Parathyroid adenoma (tissue), 2 donors: Measurements from ENCODE around the gene BHLHE40.

Experiments used
- H2AFZ ChIP-seq: fragments of 300-600 bp; sonication (generic); one replicate; pipeline ENCODE4 v1.7.0; 2017; ENCODE audit warnings: antibody characterized with exemption, mild to moderate bottlenecking
- H3K27ac ChIP-seq: fragments of 300-600 bp; sonication (generic); one replicate; pipeline ENCODE4 v1.7.0; 2017
- H3K27me3 ChIP-seq: fragments of 300-600 bp; sonication (generic); one replicate; pipeline ENCODE4 v1.7.0; 2017; ENCODE audit warnings: low read length; ENCODE audit not compliant: control insufficient read depth, insufficient read depth
- H3K36me3 ChIP-seq: fragments of 300-600 bp; sonication (generic); one replicate; pipeline ENCODE4 v1.7.0; 2017; ENCODE audit warnings: low read length; ENCODE audit not compliant: control insufficient read depth, insufficient read depth
- H3K4me1 ChIP-seq: fragments of 300-600 bp; sonication (generic); one replicate; pipeline ENCODE4 v1.7.0; 2017; ENCODE audit warnings: control low read depth
- H3K4me2 ChIP-seq: fragments of 300-600 bp; sonication (generic); one replicate; pipeline ENCODE4 v1.7.0; 2017; ENCODE audit warnings: low read length
- H3K4me3 ChIP-seq: fragments of 300-600 bp; sonication (generic); one replicate; pipeline ENCODE4 v1.7.0; 2017; ENCODE audit warnings: low read depth, low read length
- H3K79me2 ChIP-seq: fragments of 300-600 bp; sonication (generic); one replicate; pipeline ENCODE4 v1.7.0; 2017; ENCODE audit warnings: control low read depth
- H3K9ac ChIP-seq: fragments of 300-600 bp; sonication (generic); one replicate; pipeline ENCODE4 v1.7.0; 2017; ENCODE audit warnings: mild to moderate bottlenecking
- H3K9me3 ChIP-seq: fragments of 300-600 bp; sonication (generic); one replicate; pipeline ENCODE4 v1.7.0; 2017; ENCODE audit warnings: low read length; ENCODE audit not compliant: control insufficient read depth
- CTCF ChIP-seq: fragments of 300-600 bp; sonication (generic); IDR thresholded peaks from one replicate; pipeline ENCODE4 v1.7.0; 2017; ENCODE audit warnings: antibody characterized with exemption, mild to moderate bottlenecking
- donor health status: primary hyperparathyroidism.

Gene BHLHE40

GRCh38 chr3:5021116-5022092, 42.2 kb downstream of the BHLHE40 start:
- H3K27ac ChIP-seq: no peak overlapping the region
- no peak overlapping the region for H3K9ac ChIP-seq
- no peak for TF ChIP-seq CTCF

GRCh38 chr3:5022187-5022965, 43.1 kb downstream of the BHLHE40 start:
- H2AFZ ChIP-seq: no peak overlapping the region
- no peaks in the 10 kb centered on the region for H3K9me3 ChIP-seq
- no peaks in the 10 kb centered on the region for H3K27me3 ChIP-seq
- no peak overlapping the region for H3K27ac ChIP-seq
- H3K4me1 ChIP-seq: no peaks in the 10 kb centered on the region
- H3K9ac ChIP-seq: no peak overlapping the region
- no peaks in the 10 kb centered on the region for H3K36me3 ChIP-seq
- H3K4me2 ChIP-seq: no peak overlapping the region
- no peak overlapping the region for H3K4me3 ChIP-seq
- no peaks in the 10 kb centered on the region for H3K79me2 ChIP-seq
- TF ChIP-seq CTCF: no peak

More at GRCh38 chr3:5021116-5022092, 42.2 kb downstream of the BHLHE40 start:
- H3K36me3 ChIP-seq: no peaks in the 10 kb centered on the region
- no peaks in the 10 kb centered on the region for H3K27me3 ChIP-seq
- no peaks in the 10 kb centered on the region for H3K79me2 ChIP-seq
- H2AFZ ChIP-seq: no peak overlapping the region
- H3K9me3 ChIP-seq: no peaks in the 10 kb centered on the region
- H3K4me1 ChIP-seq: peaks cover 4% of the 10 kb centered on the region
- H3K4me3 ChIP-seq: no peak overlapping the region
- no peak overlapping the region for H3K4me2 ChIP-seq

- no peaks in the 10 kb centered on the region for H3K4me1 ChIP-seq
- H3K9me3 ChIP-seq: no peaks in the 10 kb centered on the region
- no peak overlapping the region for H2AFZ ChIP-seq
- no peak overlapping the region for H3K27ac ChIP-seq
- no peak overlapping the region for H3K4me2 ChIP-seq
- no peaks in the 10 kb centered on the region for H3K79me2 ChIP-seq
- H3K36me3 ChIP-seq: no peaks in the 10 kb centered on the region
- no peak for TF ChIP-seq CTCF
- no peak overlapping the region for H3K4me3 ChIP-seq
- no peak overlapping the region for H3K9ac ChIP-seq
- H3K27me3 ChIP-seq: no peaks in the 10 kb centered on the region
Measured at GRCh38 chr3:5022966-5023776, 43.9 kb downstream of the BHLHE40 start.

GRCh38 chr3:5023777-5024346, 44.6 kb downstream of the BHLHE40 start:
- Histone ChIP-seq H3K27me3 (no peaks in the 10 kb centered on the region), H3K79me2 (no peaks in the 10 kb centered on the region), H3K4me1 (no peaks in the 10 kb centered on the region), H3K9ac (no peak overlapping the region), H3K4me3 (no peak overlapping the region), H2AFZ (no peak overlapping the region), H3K9me3 (no peaks in the 10 kb centered on the region), H3K4me2 (no peak overlapping the region), H3K27ac (no peak overlapping the region), H3K36me3 (no peaks in the 10 kb centered on the region)
- no peak for TF ChIP-seq CTCF
